ENCODE measurements around the gene LMNB1.
"Not testable (repeated sequence)": the region's sequence is repeated elsewhere in the genome, so short reads cannot be mapped to it uniquely, and the experiment has no call there.

LMNB1 gene

GRCh38 chr5:126778675-126779403, 1.9 kb downstream of the LMNB1 start:
- H3K4me3 ChIP-seq (ENCODE audit: low read length) = peak overlapping the region; percentile 85
- DNase-seq (ENCODE audit: low read depth) = no peak
- TF ChIP-seq, protein P1, sequence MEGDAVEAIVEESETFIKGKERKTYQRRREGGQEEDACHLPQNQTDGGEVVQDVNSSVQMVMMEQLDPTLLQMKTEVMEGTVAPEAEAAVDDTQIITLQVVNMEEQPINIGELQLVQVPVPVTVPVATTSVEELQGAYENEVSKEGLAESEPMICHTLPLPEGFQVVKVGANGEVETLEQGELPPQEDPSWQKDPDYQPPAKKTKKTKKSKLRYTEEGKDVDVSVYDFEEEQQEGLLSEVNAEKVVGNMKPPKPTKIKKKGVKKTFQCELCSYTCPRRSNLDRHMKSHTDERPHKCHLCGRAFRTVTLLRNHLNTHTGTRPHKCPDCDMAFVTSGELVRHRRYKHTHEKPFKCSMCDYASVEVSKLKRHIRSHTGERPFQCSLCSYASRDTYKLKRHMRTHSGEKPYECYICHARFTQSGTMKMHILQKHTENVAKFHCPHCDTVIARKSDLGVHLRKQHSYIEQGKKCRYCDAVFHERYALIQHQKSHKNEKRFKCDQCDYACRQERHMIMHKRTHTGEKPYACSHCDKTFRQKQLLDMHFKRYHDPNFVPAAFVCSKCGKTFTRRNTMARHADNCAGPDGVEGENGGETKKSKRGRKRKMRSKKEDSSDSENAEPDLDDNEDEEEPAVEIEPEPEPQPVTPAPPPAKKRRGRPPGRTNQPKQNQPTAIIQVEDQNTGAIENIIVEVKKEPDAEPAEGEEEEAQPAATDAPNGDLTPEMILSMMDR (IDR thresholded peaks at IDR 0.05; ENCODE audit: insufficient read depth, low read depth, low read length, missing control alignments) = no peak

DNA sequence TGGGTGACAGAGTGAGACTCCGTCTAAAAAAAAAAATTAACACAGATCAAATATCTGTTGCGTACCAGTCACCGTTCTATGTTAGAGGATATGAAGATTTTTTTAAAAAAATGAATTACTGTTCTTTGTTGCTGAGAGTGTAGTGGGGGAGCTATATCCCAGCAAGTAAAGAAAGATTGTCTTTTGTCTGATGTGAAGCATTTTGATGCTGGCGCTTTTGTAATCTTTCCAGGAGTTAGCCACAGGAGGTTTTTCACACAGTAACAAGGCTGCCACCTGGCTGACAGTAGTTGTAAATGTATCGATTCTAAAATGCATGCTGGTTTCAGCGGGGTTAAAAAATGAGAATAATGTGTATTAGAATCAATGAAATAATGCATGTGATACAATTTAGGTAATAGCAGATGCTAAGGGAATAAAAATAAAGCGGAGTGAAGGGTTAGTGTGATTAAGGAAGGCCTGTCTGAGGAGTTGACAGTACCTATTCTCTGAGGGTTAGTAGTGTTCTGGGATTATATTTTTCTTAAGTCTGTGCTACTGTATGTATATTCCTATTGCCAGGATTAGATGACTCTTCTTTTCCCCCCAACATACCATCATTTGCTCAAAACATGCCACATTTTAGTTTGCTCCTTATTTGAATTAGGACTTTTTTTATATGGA, 3.4 kb downstream of the LMNB1 start:
- peak; percentile 69 for DNase-seq (ENCODE audit: low read depth)
- no peak overlapping the region for H3K4me3 ChIP-seq (ENCODE audit: low read length)
- TF ChIP-seq, protein P1 (IDR thresholded peaks at IDR 0.05; ENCODE audit: insufficient read depth, low read depth, low read length, missing control alignments) = peak; percentile 75

DNA sequence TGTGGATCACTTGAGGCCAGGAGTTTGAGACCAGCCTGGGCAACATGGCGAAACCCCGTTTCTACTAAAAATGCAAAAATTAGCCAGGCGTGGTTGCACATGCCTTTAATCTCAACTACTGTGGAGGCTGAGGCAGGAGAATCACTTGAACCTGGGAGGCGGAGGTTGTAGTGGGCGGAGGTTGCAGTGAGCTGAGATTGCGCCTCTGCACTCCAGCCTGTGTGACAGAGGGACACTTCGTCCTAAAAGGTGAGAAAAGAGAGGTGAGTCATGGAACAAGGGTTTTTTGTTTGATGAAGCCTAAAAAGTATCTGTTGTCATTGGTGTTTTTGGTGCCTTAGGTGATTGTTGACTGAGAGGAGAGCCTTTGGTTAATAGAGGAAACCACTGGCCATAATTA, 11.5 kb downstream of the LMNB1 start:
- not testable (repeated sequence) for H3K4me3 ChIP-seq (ENCODE audit: low read length); DNase-seq (ENCODE audit: low read depth)

GRCh38 chr5:126793097-126793496, 16.2 kb downstream of the LMNB1 start:
- no peak overlapping the region for H3K4me3 ChIP-seq (ENCODE audit: low read length)
- TF ChIP-seq, protein P1 (IDR thresholded peaks at IDR 0.05; ENCODE audit: insufficient read depth, low read depth, low read length, missing control alignments) = no peak
- no peak for DNase-seq (ENCODE audit: low read depth)

DNA sequence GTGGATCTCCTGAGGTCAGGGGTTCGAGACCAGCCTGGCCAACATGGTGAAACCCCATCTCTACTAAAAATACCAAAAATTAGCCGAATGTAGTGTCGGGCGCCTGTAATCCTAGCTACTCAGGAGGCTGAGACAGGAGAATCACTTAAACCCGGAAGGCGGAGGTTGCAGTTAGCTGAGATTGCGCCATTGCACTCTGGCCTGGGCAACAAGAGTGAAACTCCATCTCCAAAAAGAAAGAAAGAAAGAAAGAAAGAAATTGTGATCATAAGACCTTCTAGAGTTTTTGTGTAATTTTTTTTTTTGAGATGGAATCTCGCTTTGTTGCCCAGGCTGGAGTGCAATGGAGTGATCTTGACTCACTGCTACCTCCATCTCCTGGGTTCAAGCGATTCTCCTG, 16.7 kb downstream of the LMNB1 start:
- not testable (repeated sequence) for DNase-seq (ENCODE audit: low read depth); H3K4me3 ChIP-seq (ENCODE audit: low read length)

DNA sequence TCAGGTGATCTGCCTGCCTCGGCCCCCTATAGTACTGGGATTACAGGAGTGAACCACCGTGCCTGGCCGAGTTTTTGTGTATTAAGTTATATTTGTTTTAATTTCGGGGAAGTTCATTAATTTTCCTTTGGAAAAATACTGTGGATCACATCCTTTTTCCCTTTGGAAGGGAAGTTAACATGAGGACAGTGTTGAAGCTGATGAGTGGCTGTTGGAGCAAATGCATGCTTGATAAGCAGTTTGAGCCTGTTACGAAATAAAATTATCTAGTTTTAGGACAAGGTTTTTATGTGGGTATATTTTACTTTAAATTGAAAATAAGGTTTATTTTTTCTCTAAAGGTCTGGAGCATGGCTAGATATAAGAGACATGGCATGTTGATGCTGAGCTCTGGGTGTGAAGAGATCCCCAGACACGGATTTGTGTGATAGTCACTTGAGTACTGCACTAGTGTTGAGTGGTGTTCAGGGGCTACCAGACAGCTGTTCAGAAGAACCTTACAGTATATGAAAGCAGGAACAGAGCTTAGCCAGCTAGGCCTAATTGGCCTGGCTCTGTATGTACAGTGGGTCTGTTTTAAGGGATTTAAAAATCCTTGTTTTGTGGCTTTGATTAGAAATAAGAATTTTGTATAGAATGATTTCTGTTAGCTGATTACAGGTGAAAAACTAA, 17.4 kb downstream of the LMNB1 start:
- no peak for DNase-seq (ENCODE audit: low read depth)
- H3K4me3 ChIP-seq (ENCODE audit: low read length) = no peak overlapping the region
- TF ChIP-seq, protein P1 (IDR thresholded peaks at IDR 0.05; ENCODE audit: insufficient read depth, low read depth, low read length, missing control alignments) = no peak

- TF ChIP-seq, protein P1 (IDR thresholded peaks at IDR 0.05; ENCODE audit: insufficient read depth, low read depth, low read length, missing control alignments) = no peak
- no peak for DNase-seq (ENCODE audit: low read depth)
- H3K4me3 ChIP-seq (ENCODE audit: low read length) = no peak overlapping the region
These were observed 22.8 kb downstream of the LMNB1 start for GRCh38 chr5:126799780-126800179.
